GM19043 (cell line): ENCODE measurements around the gene KRT2.

Experiments used
- ATAC-seq: cut with Tn5 transposase; IDR thresholded peaks from one replicate; pipeline ENCODE4 v1.9.1; 2021; ENCODE audit warnings: low read depth; ENCODE audit not compliant: unreplicated experiment

KRT2 gene

GRCh38 chr12:52618216-52618615 is 33.8 kb downstream of the KRT2 start, which contains the start of gene KRT73:
Gene KRT73 (minus strand): TSS chr12:52618559. CDS start chr12:52618524, 35 bp downstream.
- no peak for ATAC-seq

- no peak for ATAC-seq
Measured at GRCh38 chr12:52617403-52617785, 34.6 kb downstream of the KRT2 start.

- no peak for ATAC-seq
Measured at GRCh38 chr12:52616680-52617402, 35.2 kb downstream of the KRT2 start.

- ATAC-seq: no peak
Measured at GRCh38 chr12:52615912-52616311, 36.1 kb downstream of the KRT2 start.

- ATAC-seq: no peak
Measured at GRCh38 chr12:52615208-52615868, 36.7 kb downstream of the KRT2 start.

- no peak for ATAC-seq
Measured at GRCh38 chr12:52614381-52615207, 37.4 kb downstream of the KRT2 start.

GRCh38 chr12:52613384-52614030 is 38.5 kb downstream of the KRT2 start:
- ATAC-seq: no peak

GRCh38 chr12:52612431-52613383 is 39.3 kb downstream of the KRT2 start:
- ATAC-seq: no peak

- no peak for ATAC-seq
Measured at GRCh38 chr12:52611080-52611468, 40.9 kb downstream of the KRT2 start.

GRCh38 chr12:52608826-52609630 is 43.0 kb downstream of the KRT2 start:
- ATAC-seq: no peak

GRCh38 chr12:52608161-52608560 is 43.9 kb downstream of the KRT2 start:
- no peak for ATAC-seq

GRCh38 chr12:52607314-52607713 is 44.7 kb downstream of the KRT2 start:
- no peak for ATAC-seq

GRCh38 chr12:52606581-52607218 is 45.3 kb downstream of the KRT2 start:
- ATAC-seq: no peak

GRCh38 chr12:52606096-52606495 is 45.9 kb downstream of the KRT2 start:
- no peak for ATAC-seq

- ATAC-seq: no peak
Measured at GRCh38 chr12:52605542-52605941, 46.5 kb downstream of the KRT2 start.

GRCh38 chr12:52604859-52605258 is 47.2 kb downstream of the KRT2 start:
- ATAC-seq: no peak

GRCh38 chr12:52603314-52603713 is 48.7 kb downstream of the KRT2 start:
- ATAC-seq: no peak

GRCh38 chr12:52602552-52602951 is 49.5 kb downstream of the KRT2 start:
- ATAC-seq: no peak
